KOPT-K1 (cell line): ENCODE measurements around the gene TTYH2.
A peak's percentile ranks its signal among the peaks of the same experiment; 100 is the strongest.

ENCODE experiments used
- H3K27ac ChIP-seq: fragments of 200-600 bp; sonication (generic); 2 replicates; pipeline ENCODE4 v1.5.1; 2016; ENCODE audit warnings: antibody characterized with exemption, mild to moderate bottlenecking, low read depth, low read length; ENCODE audit not compliant: poor library complexity, severe bottlenecking
- H3K36me3 ChIP-seq: fragments of 200-600 bp; sonication (generic); 2 replicates; pipeline ENCODE4 v1.5.1; 2017; ENCODE audit warnings: antibody characterized with exemption, mild to moderate bottlenecking, low read length, moderate library complexity; ENCODE audit not compliant: insufficient read depth
- H3K9me3 ChIP-seq: fragments of 200-600 bp; sonication (generic); 2 replicates; pipeline ENCODE4 v1.5.1; 2017; ENCODE audit warnings: antibody characterized with exemption, low read length, mild to moderate bottlenecking; ENCODE audit not compliant: insufficient read depth, poor library complexity, severe bottlenecking

TTYH2 gene

DNA sequence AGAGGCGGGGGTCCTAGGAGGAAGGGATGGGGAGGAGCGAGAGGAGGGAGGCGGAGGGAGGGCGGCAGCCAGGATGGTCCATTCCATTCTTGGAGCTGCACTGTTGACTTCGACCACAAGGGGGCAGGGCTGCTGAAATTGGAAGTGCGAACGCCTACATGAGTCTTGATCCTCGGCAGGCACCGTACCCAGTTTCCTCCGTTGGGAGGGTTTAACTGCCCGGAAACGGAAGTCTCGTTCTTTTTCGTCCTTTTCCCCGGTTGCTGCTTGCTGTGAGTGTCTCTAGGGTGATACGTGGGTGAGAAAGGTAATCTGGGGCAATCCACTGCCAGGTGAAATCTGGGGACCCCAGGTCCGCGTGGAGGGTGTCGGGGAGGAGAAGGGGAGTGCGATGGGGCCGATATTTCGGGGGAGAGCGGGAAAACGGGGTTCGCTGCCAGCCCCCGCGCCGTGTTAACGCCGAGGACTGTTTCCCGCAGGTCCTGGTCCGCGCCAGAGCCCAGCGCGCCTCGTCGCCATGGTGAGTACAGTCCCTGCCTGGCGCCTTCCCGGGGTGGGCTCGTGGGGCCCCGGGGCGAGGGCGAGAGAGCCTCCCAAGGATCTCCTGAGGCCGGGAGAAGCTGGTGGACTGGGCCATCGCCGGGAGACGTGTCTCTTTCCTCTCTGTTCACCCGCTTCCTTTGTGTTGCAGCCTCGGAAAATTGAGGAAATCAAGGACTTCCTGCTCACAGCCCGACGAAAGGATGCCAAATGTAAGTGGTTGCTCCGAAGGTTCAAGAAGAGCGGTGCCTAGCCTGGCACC is 9.7 kb upstream of the TTYH2 start, which contains the start of gene RPL38:
Gene RPL38, plus strand, starts transcription at position 240 of the 802 bp plus-strand sequence. Its CDS starts 278 bp downstream, at position 518.
- no peaks in the 10 kb centered on the region for H3K9me3 ChIP-seq
- H3K36me3 ChIP-seq, result peaks cover 51% of the 10 kb centered on the region
- peak within 1 kb of the TSS; percentile 77 for H3K27ac ChIP-seq

GRCh38 chr17:74204474-74204873 is 8.9 kb upstream of the TTYH2 start:
- no peaks in the 10 kb centered on the region for H3K9me3 ChIP-seq
- H3K27ac ChIP-seq, result peak overlapping the region; percentile 77
- peaks cover 59% of the 10 kb centered on the region for H3K36me3 ChIP-seq

DNA sequence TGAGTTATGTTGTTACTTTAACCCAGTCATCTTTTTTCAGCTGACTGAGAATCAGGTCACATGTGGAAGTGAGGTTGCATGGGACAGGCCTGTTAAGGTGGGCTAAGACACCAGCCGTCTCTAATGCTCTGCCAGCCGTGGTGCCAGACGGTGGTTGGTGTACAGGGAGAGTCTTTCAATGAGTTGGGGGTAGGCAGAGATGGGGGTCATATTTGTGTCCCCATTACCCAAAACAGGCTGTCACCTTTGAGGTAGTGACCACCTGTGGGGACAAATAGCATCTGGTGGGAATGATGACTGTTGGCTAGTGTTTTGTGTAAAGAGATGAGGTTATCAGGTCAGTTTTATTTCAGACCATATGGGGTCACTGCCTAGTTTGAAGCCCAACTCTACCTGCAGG is 8.1 kb upstream of the TTYH2 start:
- Histone ChIP-seq H3K9me3 (no peaks in the 10 kb centered on the region), H3K36me3 (peaks cover 67% of the 10 kb centered on the region), H3K27ac (peak overlapping the region; percentile 77)

DNA sequence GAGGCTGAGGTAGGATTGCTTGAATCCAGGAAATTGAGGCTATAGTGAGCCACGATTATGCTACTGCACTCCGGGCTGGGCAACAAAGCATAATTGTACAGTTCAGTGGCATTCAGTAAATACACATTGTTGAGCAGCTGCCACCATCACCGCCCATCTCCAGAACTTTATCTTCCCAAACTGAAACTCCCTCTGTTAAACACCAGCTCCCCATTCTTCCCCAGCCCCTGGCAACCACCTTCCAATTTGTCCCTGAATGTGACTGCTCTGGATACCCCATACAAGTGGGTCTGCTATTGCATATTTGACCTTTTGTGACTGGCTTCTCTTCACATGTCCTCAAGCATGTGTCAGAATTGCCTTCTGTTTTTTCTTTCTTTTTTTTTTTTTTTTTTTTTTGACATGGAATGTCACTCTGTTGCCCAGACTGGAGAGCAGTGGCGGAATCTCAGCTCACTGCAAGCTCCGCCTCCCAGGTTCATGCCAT is 7.0 kb upstream of the TTYH2 start:
- Histone ChIP-seq H3K9me3 (no peaks in the 10 kb centered on the region), H3K36me3 (peaks cover 78% of the 10 kb centered on the region), H3K27ac (no peak overlapping the region)

DNA sequence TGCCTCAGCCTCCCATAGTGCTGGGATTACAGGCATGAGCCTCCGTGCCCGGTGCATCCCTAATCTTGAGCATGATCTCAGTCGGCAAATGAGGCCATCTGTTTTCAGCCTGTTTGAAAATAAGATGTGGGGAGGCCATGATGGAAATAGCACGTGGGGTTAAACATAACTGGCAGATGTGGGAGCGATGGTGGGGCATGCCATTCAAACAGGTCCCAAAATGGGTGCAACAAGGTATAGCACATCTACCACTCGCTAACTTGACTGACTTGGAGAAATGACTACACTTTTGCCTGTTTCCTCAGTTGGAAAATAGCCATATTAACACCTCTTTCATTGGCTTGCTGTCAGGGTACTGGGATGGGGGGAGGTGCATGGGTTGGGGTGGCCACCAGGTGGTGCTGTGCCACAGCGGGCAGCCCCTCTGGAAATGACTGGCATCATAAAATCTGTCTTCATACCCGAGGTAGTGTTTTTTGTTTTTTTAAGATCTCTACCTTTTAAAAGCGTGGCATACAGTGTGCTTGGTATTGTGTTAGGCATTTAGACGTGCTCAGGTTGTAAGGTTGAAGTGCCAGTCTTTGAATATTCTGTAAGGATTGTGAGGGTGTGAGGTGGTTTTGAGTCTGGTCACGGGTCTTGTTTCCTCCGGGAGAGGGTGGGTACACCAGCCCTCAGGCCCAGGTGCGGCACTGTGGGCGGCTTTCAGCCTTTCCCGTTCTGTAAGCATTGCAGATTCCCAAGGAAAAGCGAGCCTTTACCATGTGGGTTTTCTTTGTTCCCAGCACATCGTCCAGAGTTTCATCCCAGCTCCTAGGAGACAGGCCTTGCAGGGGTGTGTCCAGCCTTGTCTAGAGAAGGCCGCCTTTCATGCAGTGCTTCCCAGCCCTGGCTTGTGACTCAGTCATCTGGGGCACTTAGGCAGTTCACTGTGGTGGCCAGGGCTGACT is 2.9 kb upstream of the TTYH2 start:
- Histone ChIP-seq H3K9me3 (no peaks in the 10 kb centered on the region), H3K27ac (no peak overlapping the region), H3K36me3 (peaks cover 67% of the 10 kb centered on the region)

- Histone ChIP-seq H3K36me3 (peaks cover 58% of the 10 kb centered on the region), H3K9me3 (no peaks in the 10 kb centered on the region), H3K27ac (no peak overlapping the region)
These were observed 2.0 kb upstream of the TTYH2 start for GRCh38 chr17:74211141-74211911.

DNA sequence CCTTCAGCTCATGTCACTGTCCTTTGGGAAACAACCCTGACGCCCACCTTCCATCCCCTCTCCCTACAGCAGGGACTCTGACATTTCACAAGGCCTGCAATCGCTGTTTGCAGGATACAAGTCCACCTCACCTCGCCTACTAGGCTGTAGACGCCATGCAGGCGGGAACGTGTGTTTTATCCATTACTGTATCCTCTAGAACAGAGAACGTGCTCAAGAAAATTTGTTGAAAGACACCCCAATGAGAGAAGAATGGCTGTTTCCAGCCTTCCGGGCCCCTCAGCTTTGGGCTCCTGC is 1.5 kb upstream of the TTYH2 start:
- no peaks in the 10 kb centered on the region for H3K9me3 ChIP-seq
- H3K27ac ChIP-seq, result no peak overlapping the region
- H3K36me3 ChIP-seq, result peaks cover 53% of the 10 kb centered on the region

GRCh38 chr17:74212209-74212912 is 1.0 kb upstream of the TTYH2 start:
- Histone ChIP-seq H3K27ac (no peak overlapping the region), H3K9me3 (no peaks in the 10 kb centered on the region), H3K36me3 (peaks cover 48% of the 10 kb centered on the region)

GRCh38 chr17:74213861-74214391 is 555 bp downstream of the TTYH2 start:
- H3K27ac ChIP-seq, result peak overlapping the region; percentile 8
- peaks cover 32% of the 10 kb centered on the region for H3K36me3 ChIP-seq

GRCh38 chr17:74214484-74215341 is 1.3 kb downstream of the TTYH2 start:
- Histone ChIP-seq H3K27ac (no peak overlapping the region), H3K36me3 (peaks cover 24% of the 10 kb centered on the region), H3K9me3 (no peaks in the 10 kb centered on the region)

More at GRCh38 chr17:74213861-74214391, 555 bp downstream of the TTYH2 start:
- no peaks in the 10 kb centered on the region for H3K9me3 ChIP-seq

DNA sequence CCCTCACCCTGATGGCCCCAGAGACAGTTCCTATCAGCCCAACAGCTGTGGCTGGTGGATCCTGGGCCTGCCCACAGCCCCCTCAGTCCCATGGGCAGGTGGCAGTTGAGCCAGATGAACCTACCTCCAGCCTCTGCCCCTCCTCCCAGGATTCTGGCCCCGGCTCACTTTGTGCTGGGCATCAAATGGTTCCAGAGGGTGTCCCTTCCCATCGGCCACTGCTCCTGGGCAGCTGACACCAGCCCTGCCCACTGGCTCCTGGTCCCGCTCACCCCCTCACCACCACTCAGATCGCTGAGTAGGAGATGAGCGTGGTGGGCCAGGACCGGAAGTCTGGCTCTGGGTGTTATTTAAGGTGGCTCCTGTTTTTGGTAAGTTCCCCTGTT is 2.0 kb downstream of the TTYH2 start:
- Histone ChIP-seq H3K9me3 (no peaks in the 10 kb centered on the region), H3K36me3 (peaks cover 18% of the 10 kb centered on the region), H3K27ac (no peak overlapping the region)

GRCh38 chr17:74216505-74216904 is 3.1 kb downstream of the TTYH2 start:
- no peaks in the 10 kb centered on the region for H3K9me3 ChIP-seq
- H3K27ac ChIP-seq, result no peak overlapping the region
- H3K36me3 ChIP-seq, result peaks cover 6% of the 10 kb centered on the region; the same call in 1 of the 2 replicates

GRCh38 chr17:74217037-74217730 is 3.8 kb downstream of the TTYH2 start:
- no peaks in the 10 kb centered on the region for H3K9me3 ChIP-seq
- H3K36me3 ChIP-seq, result no peaks in the 10 kb centered on the region
- H3K27ac ChIP-seq, result no peak overlapping the region
